MCF 10A (cell line): ENCODE measurements around the gene WASF2. TPM values are rescaled to one million over a fixed set of nuclear protein-coding genes. Genes with fewer than 3 reads are reported as not detected.

ENCODE experiments used
- BruUV-seq: library from RNA; stranded (reverse); fragments of 400-500 nt; replicated peaks from 2 replicates; lab custom pipeline; 2021; lab: Mats Ljungman, UMichigan
- CTCF ChIA-PET: fragments of 300-600 bp; sonication (Branson Sonifier 250); formaldehyde crosslinking; extraction: SDS; loops from one replicate; lab custom pipeline; 2021; ENCODE audit warnings: antibody characterized with exemption, inconsistent platforms; lab: Yijun Ruan, JAX
- POLR2A ChIA-PET: fragments of 300-600, 350-650 bp; sonication (Branson Sonifier 250); formaldehyde crosslinking; extraction: SDS; loops from one replicate; lab custom pipeline; 2020; ENCODE audit warnings: antibody characterized with exemption, inconsistent platforms; lab: Yijun Ruan, JAX
- DNase-seq: peaks from one replicate; pipeline ENCODE4 v3.0.0-alpha.2; 2018; ENCODE audit not compliant: unreplicated experiment
- H3K27ac Mint-ChIP-seq: one replicate; pipeline ENCODE4 v1.8.0; 2022; ENCODE audit warnings: mild to moderate bottlenecking, low read depth, mixed read lengths; ENCODE audit not compliant: unreplicated experiment
- H3K27me3 Mint-ChIP-seq: one replicate; pipeline ENCODE4 v1.8.0; 2022; ENCODE audit warnings: mixed read lengths; ENCODE audit not compliant: insufficient read depth, unreplicated experiment
- H3K36me3 Mint-ChIP-seq: one replicate; pipeline ENCODE4 v1.8.0; 2022; ENCODE audit warnings: mild to moderate bottlenecking, moderate library complexity, mixed read lengths; ENCODE audit not compliant: insufficient read depth, unreplicated experiment
- H3K4me1 Mint-ChIP-seq: one replicate; pipeline ENCODE4 v1.8.0; 2022; ENCODE audit warnings: mixed read lengths; ENCODE audit not compliant: insufficient read depth, unreplicated experiment
- H3K4me3 Mint-ChIP-seq: one replicate; pipeline ENCODE4 v1.8.0; 2022; ENCODE audit warnings: mild to moderate bottlenecking, moderate library complexity, mixed read lengths; ENCODE audit not compliant: unreplicated experiment
- H3K9me3 Mint-ChIP-seq: one replicate; pipeline ENCODE4 v1.8.0; 2022; ENCODE audit warnings: mixed read lengths; ENCODE audit not compliant: unreplicated experiment
- CTCF ChIP-seq: fragments of 200-600 bp; IDR thresholded peaks from one replicate; pipeline ENCODE4 v1.8.0; 2022; ENCODE audit warnings: antibody characterized with exemption, mild to moderate bottlenecking; ENCODE audit not compliant: unreplicated experiment
- intact Hi-C: fragments of 100-400 bp; cut with micrococcal nuclease; formaldehyde crosslinking; loops from 2 replicates; pipeline ENCODE4 v1.14.1; 2022
- total RNA-seq: library from RNA; stranded (reverse); gene quantifications from 2 replicates; pipeline ENCODE4 v1.2.3, GENCODE V29; 2022

WASF2 gene
- total RNA-seq, 1 experiment from 2014 or later, result 131 TPM

GRCh38 chr1:27381969-27382762, 107.8 kb downstream of the WASF2 start:
- DNase-seq, result no peak
- CTCF ChIA-PET, result interaction anchor here (0.6 to 12.0 kb wide), 12 partner anchors 9 to 285 kb away, joined by 3 to 225 read pairs (median 4); partner anchors contain the start of genes MAP3K6 and SYTL1

GRCh38 chr1:27380766-27381733, 108.9 kb downstream of the WASF2 start:
- H3K9me3 Mint-ChIP-seq, result no peaks in the 10 kb centered on the region
- no peaks in the 10 kb centered on the region for H3K27me3 Mint-ChIP-seq
- peaks cover 12% of the 10 kb centered on the region for H3K4me1 Mint-ChIP-seq
- no peak for TF ChIP-seq CTCF
- CTCF ChIA-PET, result interaction anchor here (0.6 to 12.0 kb wide), 8 partner anchors 11 to 279 kb away, joined by 3 to 225 read pairs (median 5); partner anchors contain the start of genes MAP3K6 and SYTL1
- intact Hi-C loops, result no loop called here
- no peak overlapping the region for H3K27ac Mint-ChIP-seq
- POLR2A ChIA-PET, result interaction anchor here (0.6 to 4.3 kb wide), 4 partner anchors 11 to 67 kb away, joined by 3 to 29 read pairs (median 4); partner anchors contain the start of gene MAP3K6
- DNase-seq, result no peak
- no peak overlapping the region for H3K4me3 Mint-ChIP-seq
- H3K36me3 Mint-ChIP-seq, result no peaks in the 10 kb centered on the region
- no TSS peak for BruUV-seq

More at GRCh38 chr1:27381969-27382762, 107.8 kb downstream of the WASF2 start:
- no peaks in the 10 kb centered on the region for H3K36me3 Mint-ChIP-seq
- H3K27me3 Mint-ChIP-seq, result no peaks in the 10 kb centered on the region
- peaks cover 12% of the 10 kb centered on the region for H3K4me1 Mint-ChIP-seq
- POLR2A ChIA-PET, result interaction anchor here (0.5 to 4.3 kb wide), 5 partner anchors 16 to 69 kb away, joined by 3 to 29 read pairs (median 4); partner anchors contain the start of gene MAP3K6
- no peak overlapping the region for H3K27ac Mint-ChIP-seq
- no peak for TF ChIP-seq CTCF
- BruUV-seq, result no TSS peak
- H3K4me3 Mint-ChIP-seq, result no peak overlapping the region
- intact Hi-C loops, result no loop called here
- no peaks in the 10 kb centered on the region for H3K9me3 Mint-ChIP-seq

GRCh38 chr1:27380224-27380623, 109.7 kb downstream of the WASF2 start:
- intact Hi-C loops, result no loop called here
- H3K4me3 Mint-ChIP-seq, result no peak overlapping the region
- TF ChIP-seq CTCF, result no peak
- POLR2A ChIA-PET, result interaction anchor here (0.7 to 1.2 kb wide), 3 partner anchors 12 to 80 kb away, joined by 3 read pairs; partner anchors contain the start of genes GPR3 and MAP3K6
- H3K36me3 Mint-ChIP-seq, result no peaks in the 10 kb centered on the region
- CTCF ChIA-PET, result interaction anchor here (0.6 to 2.0 kb wide), 5 partner anchors 7 to 278 kb away, joined by 3 to 11 read pairs (median 4); partner anchors contain the start of gene MAP3K6
- no peaks in the 10 kb centered on the region for H3K9me3 Mint-ChIP-seq
- no TSS peak for BruUV-seq
- H3K27ac Mint-ChIP-seq, result no peak overlapping the region
- H3K4me1 Mint-ChIP-seq, result peaks cover 12% of the 10 kb centered on the region
- H3K27me3 Mint-ChIP-seq, result no peaks in the 10 kb centered on the region
- DNase-seq, result no peak
